ENCODE data around the gene LAG3.
"Not testable (repeated sequence)": the region's sequence is repeated elsewhere in the genome, so short reads cannot be mapped to it uniquely, and the experiment has no call there.

The LAG3 gene

GRCh38 chr12:6772331-6772695, at the start of gene LAG3:
TSS of gene LAG3 (plus strand) at chr12:6772520. CDS start at chr12:6772853, 333 bp downstream.
- peak in 2 of 3 experiments; percentile 61 to 65 for DNase-seq (ENCODE audit: low read depth in 3 of 3)

GRCh38 chr12:6722863-6723262, 49.5 kb upstream of the LAG3 start:
- DNase-seq (ENCODE audit: low read depth in 3 of 3): no peak

- peak; percentile 75 to 85 (median 84) for DNase-seq (ENCODE audit: low read depth in 3 of 3)
Observed at GRCh38 chr12:6723607-6724408, 48.5 kb upstream of the LAG3 start, which contains the start of gene COPS7A. TSS of gene COPS7A (plus strand) at chr12:6724046. CDS start at chr12:6724657, 611 bp downstream.

- peak in 1 of 3 experiments; percentile 15 for DNase-seq (ENCODE audit: low read depth in 3 of 3)
Observed at GRCh38 chr12:6724409-6724797, 47.9 kb upstream of the LAG3 start.

GRCh38 chr12:6725350-6725749, 47.0 kb upstream of the LAG3 start:
- no peak for DNase-seq (ENCODE audit: low read depth in 3 of 3)

GRCh38 chr12:6729186-6729585, 43.1 kb upstream of the LAG3 start:
- no peak for DNase-seq (ENCODE audit: low read depth in 3 of 3)

- DNase-seq (ENCODE audit: low read depth in 3 of 3): no peak
Observed at GRCh38 chr12:6730169-6730568, 42.2 kb upstream of the LAG3 start.

- no peak for DNase-seq (ENCODE audit: low read depth in 3 of 3)
Observed at GRCh38 chr12:6734506-6735387, 37.6 kb upstream of the LAG3 start.

- peak in 1 of 3 experiments; percentile 10 for DNase-seq (ENCODE audit: low read depth in 3 of 3)
Observed at GRCh38 chr12:6735448-6736191, 36.7 kb upstream of the LAG3 start.

GRCh38 chr12:6736754-6737153, 35.6 kb upstream of the LAG3 start:
- no peak for DNase-seq (ENCODE audit: low read depth in 3 of 3)

GRCh38 chr12:6742080-6742479, 30.2 kb upstream of the LAG3 start:
- not testable (repeated sequence) for DNase-seq (ENCODE audit: low read depth in 3 of 3)

- DNase-seq (ENCODE audit: low read depth in 3 of 3): no peak
Observed at GRCh38 chr12:6742834-6743233, 29.5 kb upstream of the LAG3 start.

- not testable (repeated sequence) for DNase-seq (ENCODE audit: low read depth in 3 of 3)
Observed at GRCh38 chr12:6743300-6743699, 29.0 kb upstream of the LAG3 start.

GRCh38 chr12:6745741-6746525, 26.4 kb upstream of the LAG3 start:
- no peak for DNase-seq (ENCODE audit: low read depth in 3 of 3)

GRCh38 chr12:6747216-6747615, 25.1 kb upstream of the LAG3 start:
- no peak for DNase-seq (ENCODE audit: low read depth in 3 of 3)

GRCh38 chr12:6748761-6749160, 23.6 kb upstream of the LAG3 start:
- no peak for DNase-seq (ENCODE audit: low read depth in 3 of 3)

- DNase-seq (ENCODE audit: low read depth in 3 of 3): no peak
Observed at GRCh38 chr12:6750506-6750905, 21.8 kb upstream of the LAG3 start.

- DNase-seq (ENCODE audit: low read depth in 3 of 3): no peak
Observed at GRCh38 chr12:6751767-6752166, 20.6 kb upstream of the LAG3 start.

GRCh38 chr12:6752167-6752920, 20.0 kb upstream of the LAG3 start:
- DNase-seq (ENCODE audit: low read depth in 3 of 3): no peak
